OCI-LY7 (cell line): ENCODE measurements around the gene DHRS4L2.
"Not testable (repeated sequence)": the region's sequence is repeated elsewhere in the genome, so short reads cannot be mapped to it uniquely, and the experiment has no call there.

Experiments used
- EZH2phosphoT487 ChIP-seq: fragments of 200-600 bp; sonication (generic); IDR thresholded peaks from 2 replicates; pipeline ENCODE4 v1.6.1; 2018; ENCODE audit warnings: low read depth, borderline replicate concordance, mild to moderate bottlenecking, mixed run types, antibody characterized with exemption, low read length, moderate library complexity, mixed read lengths
- TF ChIP-seq, protein P1 (sequence below): fragments of 200-600 bp; sonication (generic); conservative IDR thresholded peaks from 2 replicates; pipeline ENCODE4 v1.5.1; 2014; ENCODE audit warnings: mild to moderate bottlenecking, antibody characterized with exemption, low read length, moderate library complexity, mixed read lengths

DNA sequence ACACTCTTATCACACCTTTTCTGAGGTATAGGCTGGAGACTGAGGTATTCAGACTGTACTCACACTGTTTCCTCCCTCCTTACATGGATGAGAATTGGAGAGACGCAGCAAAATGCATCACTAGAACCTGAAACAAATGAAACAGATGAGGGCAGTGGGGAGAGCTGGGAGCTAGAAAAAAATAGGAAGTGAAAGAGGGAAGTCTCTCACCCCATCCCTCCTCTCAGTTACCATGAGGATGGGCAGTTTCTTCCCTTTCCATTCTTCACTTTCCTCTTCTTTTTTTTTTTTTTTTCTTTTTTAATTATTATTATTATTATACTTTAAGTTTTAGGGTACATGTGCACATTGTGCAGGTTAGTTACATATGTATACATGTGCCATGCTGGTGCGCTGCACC lies 12.9 kb downstream of the DHRS4L2 start:
- TF ChIP-seq, protein P1, sequence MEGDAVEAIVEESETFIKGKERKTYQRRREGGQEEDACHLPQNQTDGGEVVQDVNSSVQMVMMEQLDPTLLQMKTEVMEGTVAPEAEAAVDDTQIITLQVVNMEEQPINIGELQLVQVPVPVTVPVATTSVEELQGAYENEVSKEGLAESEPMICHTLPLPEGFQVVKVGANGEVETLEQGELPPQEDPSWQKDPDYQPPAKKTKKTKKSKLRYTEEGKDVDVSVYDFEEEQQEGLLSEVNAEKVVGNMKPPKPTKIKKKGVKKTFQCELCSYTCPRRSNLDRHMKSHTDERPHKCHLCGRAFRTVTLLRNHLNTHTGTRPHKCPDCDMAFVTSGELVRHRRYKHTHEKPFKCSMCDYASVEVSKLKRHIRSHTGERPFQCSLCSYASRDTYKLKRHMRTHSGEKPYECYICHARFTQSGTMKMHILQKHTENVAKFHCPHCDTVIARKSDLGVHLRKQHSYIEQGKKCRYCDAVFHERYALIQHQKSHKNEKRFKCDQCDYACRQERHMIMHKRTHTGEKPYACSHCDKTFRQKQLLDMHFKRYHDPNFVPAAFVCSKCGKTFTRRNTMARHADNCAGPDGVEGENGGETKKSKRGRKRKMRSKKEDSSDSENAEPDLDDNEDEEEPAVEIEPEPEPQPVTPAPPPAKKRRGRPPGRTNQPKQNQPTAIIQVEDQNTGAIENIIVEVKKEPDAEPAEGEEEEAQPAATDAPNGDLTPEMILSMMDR = not testable (repeated sequence)
- TF ChIP-seq EZH2phosphoT487 = not testable (repeated sequence)
